HepG2 (cell line): ENCODE measurements around the gene NUP35. TPM values are rescaled to one million over a fixed set of nuclear protein-coding genes. Genes with fewer than 3 reads are reported as not detected.
A peak's percentile ranks its signal among the peaks of the same experiment; 100 is the strongest.

Experiments
- ATAC-seq: fragments of 200-7000 bp; cut with Tn5 transposase; 3 replicates; pipeline ENCODE4 v1.9.1; 2020; ENCODE audit warnings: mild to moderate bottlenecking, moderate library complexity
- BruUV-seq: library from RNA; stranded (reverse); fragments of 400-500 nt; replicated peaks from 2 replicates; lab custom pipeline; 2021; lab: Mats Ljungman, UMichigan
- CTCF ChIA-PET: fragments of 300-600 bp; formaldehyde crosslinking; extraction: SDS; loops from one replicate; lab custom pipeline; 2021; ENCODE audit warnings: low total read pairs, inconsistent platforms, low intra/inter-chr PET ratio; lab: Yijun Ruan, JAX
- POLR2A ChIA-PET: fragments of 350-600 bp; sonication (Branson Sonifier 250); formaldehyde crosslinking; loops from one replicate; lab custom pipeline; 2020; ENCODE audit warnings: antibody characterized with exemption, inconsistent platforms; lab: Yijun Ruan, JAX
- DNase-seq: peaks from one replicate; pipeline ENCODE4 v3.0.0-alpha.2; 2015; ENCODE audit warnings: low spot score
- FAIRE-seq: peaks from 3 replicates; lab custom pipeline; 2011; peaks lifted over from hg19 to GRCh38; lab: Jason Lieb, UNC
- H2AFZ ChIP-seq: one replicate; pipeline ENCODE4 v1.6.1; 2011; ENCODE audit warnings: low read length, inconsistent platforms
- H3K27ac ChIP-seq: fragments of 300-600 bp; 3 replicates; pipeline ENCODE4 v1.8.0; 2011; ENCODE audit warnings: mixed run types, mild to moderate bottlenecking, mixed read lengths, low read length, inconsistent platforms; ENCODE audit not compliant: insufficient read depth; ENCODE audit errors: extremely low read length
- H3K27me3 ChIP-seq, 2 experiments: fragments of 200-600 bp in 1 of 2; 2 replicates in 1 of 2; 3 replicates in 1 of 2; pipeline versions ENCODE4 v1.6.0 to v1.8.0; 2011; ENCODE audit warnings: low read length in 2 of 2, mild to moderate bottlenecking in 2 of 2, moderate library complexity in 2 of 2, inconsistent platforms in 1 of 2; ENCODE audit not compliant: insufficient read depth in 2 of 2, control insufficient read depth in 1 of 2
- H3K36me3 ChIP-seq, 2 experiments: fragments of 200-600 bp in 1 of 2; replicated peaks in 1 of 2; 2 replicates in 1 of 2; 3 replicates in 1 of 2; pipeline versions ENCODE4 v1.5.1 to v1.8.0; 2011; ENCODE audit warnings: low read length in 2 of 2, inconsistent platforms in 1 of 2; ENCODE audit not compliant: insufficient read depth in 2 of 2, control insufficient read depth in 1 of 2
- H3K4me1 ChIP-seq: 2 replicates; pipeline ENCODE4 v1.5.1; 2012; ENCODE audit warnings: low read length, inconsistent platforms; ENCODE audit not compliant: insufficient read depth
- H3K4me2 ChIP-seq: 2 replicates; pipeline ENCODE4 v1.6.0; 2011; ENCODE audit warnings: low read depth, low read length, inconsistent platforms
- H3K4me3 ChIP-seq, 3 experiments: fragments of 200-600 bp in 1 of 3; sonication (generic), shearing (Covaris generic) in 1 of 3; replicated peaks in 1 of 3; 2 replicates each; pipeline ENCODE4 v1.5.1; 2011 to 2016; ENCODE audit warnings: low read length in 3 of 3, inconsistent platforms in 2 of 3, low read depth in 2 of 3, mild to moderate bottlenecking in 2 of 3, control low read depth in 1 of 3, mixed read lengths in 1 of 3; ENCODE audit not compliant: insufficient read depth in 1 of 3
- H3K79me2 ChIP-seq: one replicate; pipeline ENCODE4 v1.6.1; 2011; ENCODE audit warnings: low read length, inconsistent platforms; ENCODE audit not compliant: insufficient read depth
- H3K9ac ChIP-seq: 2 replicates; pipeline ENCODE4 v1.6.0; 2011; ENCODE audit warnings: mild to moderate bottlenecking, low read depth, low read length, inconsistent platforms; ENCODE audit not compliant: insufficient read depth
- H3K9me3 ChIP-seq: 2 replicates; pipeline ENCODE4 v1.5.1; 2012; ENCODE audit warnings: mild to moderate bottlenecking, low read length
- H4K20me1 ChIP-seq: 2 replicates; pipeline ENCODE4 v1.6.0; 2011; ENCODE audit warnings: inconsistent platforms, mild to moderate bottlenecking, low read length, moderate library complexity; ENCODE audit not compliant: insufficient read depth
- EP300 ChIP-seq, 3 experiments: sonication (generic) in 1 of 3; formaldehyde crosslinking in 1 of 3; IDR thresholded peaks; 2 replicates each; pipeline versions ENCODE4 v1.5.1 to v1.6.1; 2011 to 2020; ENCODE audit warnings: low read depth in 2 of 3, low read length in 2 of 3, borderline replicate concordance in 1 of 3, improper control_type of control experiment in 1 of 3, mild to moderate bottlenecking in 1 of 3, missing genetic modification reagents in 1 of 3, moderate library complexity in 1 of 3
- KDM1A ChIP-seq: IDR thresholded peaks from 2 replicates; pipeline ENCODE4 v1.6.1; 2016; ENCODE audit warnings: missing compliant biosample characterization
- KLF12 ChIP-seq: sonication (generic); formaldehyde crosslinking; IDR thresholded peaks from 2 replicates; pipeline ENCODE4 v1.4.0; 2020; ENCODE audit warnings: missing genetic modification reagents, borderline replicate concordance
- NFYB ChIP-seq: sonication (generic); formaldehyde crosslinking; IDR thresholded peaks from 2 replicates; pipeline ENCODE4 v1.4.0; 2020; ENCODE audit warnings: missing genetic modification reagents
- TEAD3 ChIP-seq: optimal IDR thresholded peaks from 2 replicates; pipeline ENCODE3; 2016; ENCODE audit warnings: borderline replicate concordance
- ZBTB38 ChIP-seq: sonication (generic); formaldehyde crosslinking; IDR thresholded peaks from 2 replicates; pipeline ENCODE4 v1.5.1; 2020; ENCODE audit warnings: mild to moderate bottlenecking, missing genetic modification reagents
- ZEB1 ChIP-seq: IDR thresholded peaks from 2 replicates; pipeline ENCODE4 v1.6.1; 2012; ENCODE audit warnings: mild to moderate bottlenecking, low read depth, inconsistent platforms; ENCODE audit not compliant: insufficient replicate concordance
- ZFP37 ChIP-seq: sonication (generic); formaldehyde crosslinking; IDR thresholded peaks from 2 replicates; pipeline ENCODE4 v1.4.0; 2020; ENCODE audit warnings: missing genetic modification reagents, borderline replicate concordance
- ZNF225 ChIP-seq: sonication (generic); formaldehyde crosslinking; IDR thresholded peaks from 2 replicates; pipeline ENCODE4 v1.4.0; 2020; ENCODE audit warnings: mild to moderate bottlenecking, missing genetic modification reagents
- ZNF335 ChIP-seq: sonication (generic); formaldehyde crosslinking; IDR thresholded peaks from 2 replicates; pipeline ENCODE4 v1.4.0; 2020; ENCODE audit warnings: missing genetic modification reagents
- ZNF354B ChIP-seq: sonication (generic); formaldehyde crosslinking; IDR thresholded peaks from 2 replicates; pipeline ENCODE4 v1.8.0; 2022; ENCODE audit warnings: mild to moderate bottlenecking, missing genetic modification reagents
- ZNF382 ChIP-seq: sonication (generic); formaldehyde crosslinking; IDR thresholded peaks from 2 replicates; pipeline ENCODE4 v1.5.0; 2020; ENCODE audit warnings: missing genetic modification reagents, mild to moderate bottlenecking, borderline replicate concordance
- ZNF432 ChIP-seq: sonication (generic); formaldehyde crosslinking; IDR thresholded peaks from 2 replicates; pipeline ENCODE4 v1.5.0; 2020; ENCODE audit warnings: missing genetic modification reagents, mild to moderate bottlenecking, borderline replicate concordance
- ZNF652 ChIP-seq: IDR thresholded peaks from 2 replicates; pipeline ENCODE4 v1.6.1; 2016; ENCODE audit warnings: low read depth, borderline replicate concordance
- WGBS: methylation state at CpG from one replicate; pipeline ENCODE4 v1.1.6; 2017; ENCODE audit warnings: low lambda C conversion rate; 5-methylcytosine and 5-hydroxymethylcytosine counted together
- in situ Hi-C: cut with HindIII; loops from 2 replicates; pipeline ENCODE4 v1.10.0; 2017; ENCODE audit warnings: low pct_unique_long_range_greater_than_20kb; ENCODE audit not compliant: extremely low pct_ligation_motif_present
- intact Hi-C: fragments of 100-400 bp; cut with micrococcal nuclease; formaldehyde crosslinking; loops from one replicate; pipeline ENCODE4 v1.10.0; 2022; ENCODE audit not compliant: unreplicated experiment
- polyA plus RNA-seq, 8 experiments: library from polyadenylated mRNA; depleted of rRNA in 3 of 8; stranded (reverse) in 7 of 8; unstranded in 1 of 8; fragments of >200 nt; fragmentation: Illumina TruSeq in 4 of 8; extraction: Trizol in 4 of 8; gene quantifications; 2 replicates each; pipeline versions ENCODE4 v1.2.1 to v1.2.3, GENCODE V29; 2011 to 2016; ENCODE audit warnings: low read depth in 4 of 8, missing spikeins in 1 of 8, mixed read lengths in 1 of 8; ENCODE audit not compliant: insufficient read depth in 1 of 8
- total RNA-seq, 5 experiments: library from RNA; depleted of rRNA; stranded (reverse); fragments of >200 nt; fragmentation: Illumina TruSeq; extraction: Trizol; gene quantifications; 2 replicates each; pipeline ENCODE4 v1.2.3, GENCODE V29; 2016; ENCODE audit warnings: low read depth in 1 of 5
- TF ChIP-seq, protein P1 (sequence below): sonication (generic); formaldehyde crosslinking; IDR thresholded peaks from 2 replicates; pipeline ENCODE4 v1.4.0; 2020; ENCODE audit warnings: missing genetic modification reagents
- TF ChIP-seq, protein P2 (sequence below): sonication (generic); formaldehyde crosslinking; IDR thresholded peaks from 2 replicates; pipeline ENCODE4 v1.5.0; 2020; ENCODE audit warnings: mild to moderate bottlenecking, low read depth, missing genetic modification reagents, borderline replicate concordance

The NUP35 gene
- total and polyA plus RNA-seq, 2 of the 13 experiments (the other 11 are each of a cell fraction or from before 2014, with no cell fraction given): 16.9 to 53.6 TPM

DNA sequence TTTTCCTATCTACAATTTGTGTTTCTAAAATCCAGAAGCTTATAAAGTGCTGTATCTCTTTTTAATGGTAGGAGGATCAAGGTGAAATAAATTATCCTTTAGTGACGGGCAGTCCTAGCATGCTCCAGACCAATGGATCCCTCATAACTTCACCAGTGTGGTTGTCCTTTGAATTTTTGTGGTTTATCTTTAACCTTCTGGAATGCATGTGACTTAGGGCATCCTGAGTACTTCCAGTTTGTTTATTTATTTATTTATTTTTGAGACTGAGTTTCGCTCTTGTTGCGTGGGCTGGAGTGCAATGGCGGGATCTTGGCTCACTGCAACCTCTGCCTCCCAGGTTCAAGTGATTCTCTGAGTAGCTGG is 40.4 kb downstream of the NUP35 start:
- no peak overlapping the region for H2AFZ ChIP-seq
- DNase-seq (no peak), FAIRE-seq (no peak), ATAC-seq (peak; percentile 38; the same call in 2 of the 3 replicates)
- no peaks in the 10 kb centered on the region for H3K27me3 ChIP-seq
- WGBS: 96% methylated on average over 4 of the region's 4 CpGs
- in situ Hi-C loops (no loop called here), intact Hi-C loops (no loop called here)
- H3K4me3 ChIP-seq: no peak overlapping the region
- POLR2A ChIA-PET: no interaction called here
- H3K36me3 ChIP-seq: peaks cover 6 to 41% of the 10 kb centered on the region in 2 experiments; a peak in 4 of 5 replicates
- H3K27ac ChIP-seq: no peak overlapping the region
- no peaks in the 10 kb centered on the region for H3K79me2 ChIP-seq
- no peaks in the 10 kb centered on the region for H4K20me1 ChIP-seq
- TF ChIP-seq NFYB (CRISPR knock-in tag) (no peak), ZBTB38 (CRISPR knock-in tag) (no peak), KLF12 (CRISPR knock-in tag) (no peak), ZEB1 (no peak), ZNF225 (CRISPR knock-in tag) (no peak), ZNF382 (CRISPR knock-in tag) (no peak), ZNF354B (CRISPR knock-in tag) (no peak), ZNF432 (CRISPR knock-in tag) (no peak), ZFP37 (CRISPR knock-in tag) (no peak), KDM1A (CRISPR knock-in tag) (no peak), ZNF652 (CRISPR knock-in tag) (no peak), ZNF335 (CRISPR knock-in tag) (no peak), TEAD3 (CRISPR knock-in tag) (no peak), EP300 (IDR thresholded peaks at IDR 0.05; ENCODE audit: low read depth in 2 of 2, low read length in 2 of 2) (no peak), EP300 (CRISPR knock-in tag; IDR thresholded peaks at IDR 0.05; ENCODE audit: borderline replicate concordance) (no peak)
- TF ChIP-seq, protein P1, sequence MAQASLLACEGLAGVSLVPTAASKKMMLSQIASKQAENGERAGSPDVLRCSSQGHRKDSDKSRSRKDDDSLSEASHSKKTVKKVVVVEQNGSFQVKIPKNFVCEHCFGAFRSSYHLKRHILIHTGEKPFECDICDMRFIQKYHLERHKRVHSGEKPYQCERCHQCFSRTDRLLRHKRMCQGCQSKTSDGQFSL: no peak
- TF ChIP-seq, protein P2, sequence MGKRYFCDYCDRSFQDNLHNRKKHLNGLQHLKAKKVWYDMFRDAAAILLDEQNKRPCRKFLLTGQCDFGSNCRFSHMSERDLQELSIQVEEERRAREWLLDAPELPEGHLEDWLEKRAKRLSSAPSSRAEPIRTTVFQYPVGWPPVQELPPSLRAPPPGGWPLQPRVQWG (CRISPR knock-in tag): no peak
- TF ChIP-seq, all 625 proteins: peak for 0
- no peak overlapping the region for H3K9ac ChIP-seq
- H3K4me1 ChIP-seq: no peaks in the 10 kb centered on the region
- BruUV-seq: no TSS peak
- no peaks in the 10 kb centered on the region for H3K9me3 ChIP-seq
- CTCF ChIA-PET: no interaction called here
- H3K4me2 ChIP-seq: no peak overlapping the region
